Measurements from ENCODE around the gene EXOC2.

The EXOC2 gene

DNA sequence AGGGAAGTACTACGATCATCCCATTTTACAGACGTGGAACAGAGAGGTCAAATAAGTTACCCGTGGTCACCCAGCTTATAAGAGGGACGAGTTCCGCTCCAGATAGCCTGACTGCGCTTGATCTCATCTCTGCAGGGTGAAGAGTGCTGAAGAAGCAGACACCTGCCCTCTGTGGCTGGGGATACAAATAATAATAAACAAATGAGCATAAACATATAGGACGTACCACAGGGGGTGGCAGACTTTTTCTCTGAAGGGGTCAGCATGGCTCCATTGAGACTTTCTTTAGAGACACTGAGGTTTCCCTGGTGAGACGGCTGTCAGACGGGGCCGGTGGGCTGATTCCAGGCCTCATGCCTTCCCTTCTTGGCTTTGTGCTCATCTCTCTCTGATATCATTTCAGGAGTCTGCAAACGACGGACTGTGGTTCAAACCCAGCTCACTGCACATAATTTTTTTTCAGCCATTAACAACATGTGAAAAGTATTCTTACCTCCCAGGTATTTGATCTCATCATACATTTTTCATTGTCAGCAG, 254.2 kb downstream of the EXOC2 start:
- no peak for TF ChIP-seq CTCF (IDR thresholded peaks at IDR 0.05; ENCODE audit: low read depth, low read length, poor library complexity, severe bottlenecking)
- no peak for TF ChIP-seq EZH2phosphoT487 (IDR thresholded peaks at IDR 0.05; ENCODE audit: borderline replicate concordance, low read length)
- H3K9me2 ChIP-seq (replicated peaks; ENCODE audit: control insufficient read depth, low read length), result no peaks in the 10 kb centered on the region
- no peak overlapping the region for H3K4me2 ChIP-seq (ENCODE audit: low read length)
- H3K9me3 ChIP-seq (ENCODE audit: control insufficient read depth, insufficient read depth, low read length), result no peaks in the 10 kb centered on the region
- no peaks in the 10 kb centered on the region for H3K4me1 ChIP-seq (ENCODE audit: control insufficient read depth, low read length)
- H3K79me2 ChIP-seq (ENCODE audit: control insufficient read depth, low read length), result no peaks in the 10 kb centered on the region
- no peaks in the 10 kb centered on the region for H4K20me1 ChIP-seq (ENCODE audit: control insufficient read depth, insufficient read depth, low read depth, low read length)
- H3K27ac ChIP-seq (ENCODE audit: low read depth, low read length), result no peak overlapping the region
- 0 out of 2 replicates have a peak, but pooled peaks cover 3% of the 10 kb centered on the region for H3K27me3 ChIP-seq (ENCODE audit: control insufficient read depth, low read length)
- H3K36me3 ChIP-seq (ENCODE audit: control insufficient read depth, low read length), result no peaks in the 10 kb centered on the region
- H3F3A ChIP-seq (ENCODE audit: control insufficient read depth, insufficient read depth), result no peaks in the 10 kb centered on the region
- no peak overlapping the region for H3K4me3 ChIP-seq (ENCODE audit: low read length)

- Histone ChIP-seq H3K36me3 (ENCODE audit: control insufficient read depth, low read length) (no peaks in the 10 kb centered on the region), H3K4me1 (ENCODE audit: control insufficient read depth, low read length) (no peaks in the 10 kb centered on the region), H3K79me2 (ENCODE audit: control insufficient read depth, low read length) (no peaks in the 10 kb centered on the region), H4K20me1 (ENCODE audit: control insufficient read depth, insufficient read depth, low read depth, low read length) (no peaks in the 10 kb centered on the region), H3K9me2 (replicated peaks; ENCODE audit: control insufficient read depth, low read length) (no peaks in the 10 kb centered on the region), H3K27me3 (ENCODE audit: control insufficient read depth, low read length) (0 out of 2 replicates have a peak, but pooled peaks cover 3% of the 10 kb centered on the region), H3K9me3 (ENCODE audit: control insufficient read depth, insufficient read depth, low read length) (no peaks in the 10 kb centered on the region), H3K4me3 (ENCODE audit: low read length) (no peak overlapping the region), H3F3A (ENCODE audit: control insufficient read depth, insufficient read depth) (no peaks in the 10 kb centered on the region), H3K4me2 (ENCODE audit: low read length) (no peak overlapping the region), H3K27ac (ENCODE audit: low read depth, low read length) (no peak overlapping the region)
- TF ChIP-seq CTCF (IDR thresholded peaks at IDR 0.05; ENCODE audit: low read depth, low read length, poor library complexity, severe bottlenecking), result no peak
- no peak for TF ChIP-seq EZH2phosphoT487 (IDR thresholded peaks at IDR 0.05; ENCODE audit: borderline replicate concordance, low read length)
These were observed 255.9 kb downstream of the EXOC2 start for GRCh38 chr6:437037-437392.

DNA sequence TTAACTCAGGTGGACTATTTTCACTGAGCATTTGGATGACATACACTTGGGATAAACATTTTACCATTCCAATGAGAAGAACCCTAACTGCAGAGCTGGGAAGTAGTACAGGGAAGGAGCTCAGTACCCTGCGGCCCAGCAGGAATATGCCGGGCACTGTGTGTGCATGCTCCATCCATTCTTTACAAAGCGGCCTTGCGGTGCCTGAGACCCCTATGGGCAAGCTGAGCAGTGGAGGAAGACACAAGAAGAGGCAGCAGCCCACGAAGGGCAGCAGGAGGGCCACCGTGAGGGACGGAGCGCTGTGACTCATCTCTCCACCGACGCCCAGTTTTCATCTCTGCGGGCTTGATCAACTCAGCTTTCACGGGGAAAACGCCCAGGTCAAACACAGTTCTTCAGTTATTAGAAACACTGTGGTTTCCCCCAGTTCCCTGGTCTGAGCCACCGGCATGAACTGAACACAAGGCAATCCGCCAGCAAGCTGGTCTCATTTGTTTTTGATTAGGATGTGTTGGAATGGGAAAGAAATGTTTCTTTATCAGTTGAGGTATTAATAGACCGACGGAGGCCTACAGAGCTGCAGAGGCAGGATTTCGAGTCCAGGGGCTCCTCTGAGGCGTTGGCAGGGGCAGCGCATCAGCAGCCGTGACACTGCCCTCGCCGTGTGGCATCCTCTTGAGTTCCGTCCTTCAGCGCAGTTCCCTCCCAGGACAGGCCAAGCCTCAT, 256.5 kb downstream of the EXOC2 start:
- Histone ChIP-seq H3K4me2 (ENCODE audit: low read length) (no peak overlapping the region), H3K27me3 (ENCODE audit: control insufficient read depth, low read length) (peaks cover 7% of the 10 kb centered on the region; the same call in 1 of the 2 replicates)
- TF ChIP-seq EZH2phosphoT487 (IDR thresholded peaks at IDR 0.05; ENCODE audit: borderline replicate concordance, low read length), result no peak
- TF ChIP-seq CTCF (IDR thresholded peaks at IDR 0.05; ENCODE audit: low read depth, low read length, poor library complexity, severe bottlenecking), result no peak

More for the DNA sequence above, 256.5 kb downstream of the EXOC2 start:
- Histone ChIP-seq H3K79me2 (ENCODE audit: control insufficient read depth, low read length) (no peaks in the 10 kb centered on the region), H3F3A (ENCODE audit: control insufficient read depth, insufficient read depth) (no peaks in the 10 kb centered on the region), H3K36me3 (ENCODE audit: control insufficient read depth, low read length) (no peaks in the 10 kb centered on the region), H3K4me3 (ENCODE audit: low read length) (no peak overlapping the region), H3K4me1 (ENCODE audit: control insufficient read depth, low read length) (no peaks in the 10 kb centered on the region), H4K20me1 (ENCODE audit: control insufficient read depth, insufficient read depth, low read depth, low read length) (no peaks in the 10 kb centered on the region), H3K9me3 (ENCODE audit: control insufficient read depth, insufficient read depth, low read length) (no peaks in the 10 kb centered on the region), H3K9me2 (replicated peaks; ENCODE audit: control insufficient read depth, low read length) (no peaks in the 10 kb centered on the region), H3K27ac (ENCODE audit: low read depth, low read length) (no peak overlapping the region)

All from DOHH2 (cell line).